C4-2B (cell line): ENCODE data around the gene GJB5.

Experiments used
- CTCF ChIP-seq: fragments of 450-650 bp; conservative IDR thresholded peaks from 2 replicates; pipeline ENCODE4 v1.5.1; 2017; ENCODE audit warnings: mild to moderate bottlenecking
- ZFX ChIP-seq: fragments of 450-650 bp; IDR thresholded peaks from 2 replicates; pipeline ENCODE4 v1.6.1; 2017

GRCh38 chr1:34747638-34747941 lies 7.3 kb upstream of the GJB5 start:
- TF ChIP-seq CTCF (no peak), ZFX (no peak)
